Natural killer cell (primary cell): ENCODE data around the gene EPHA6. TPM values are rescaled to one million over a fixed set of nuclear protein-coding genes. Genes with fewer than 3 reads are reported as not detected.

Source experiments
- ATAC-seq, 3 donors: fragments of 150-1000 bp in 2 of 3; fragments of 200-7000 bp in 1 of 3; cut with Tn5 transposase; 1 replicate in 1 of 3; 2 replicates in 2 of 3; pipeline ENCODE4 v1.10.0; 2021; ENCODE audit warnings: mild to moderate bottlenecking in 2 of 3, moderate library complexity in 2 of 3
- DNase-seq, 2 donors: peaks; one replicate each; pipeline versions ENCODE4 v3.0.0 to v3.0.0-alpha.2; 2013 to 2021; ENCODE audit warnings: mixed read lengths in 1 of 2
- H3K27ac ChIP-seq: one replicate; pipeline ENCODE4 v1.5.1; 2013; ENCODE audit warnings: mild to moderate bottlenecking, low read length
- H3K27me3 ChIP-seq: one replicate; pipeline ENCODE4 v1.6.1; 2013; ENCODE audit warnings: low read length; ENCODE audit not compliant: control insufficient read depth, insufficient read depth
- H3K36me3 ChIP-seq: one replicate; pipeline ENCODE4 v1.6.1; 2013; ENCODE audit warnings: low read length; ENCODE audit not compliant: control insufficient read depth, insufficient read depth
- H3K4me1 ChIP-seq: one replicate; pipeline ENCODE4 v1.6.1; 2013; ENCODE audit warnings: low read length; ENCODE audit not compliant: control insufficient read depth, insufficient read depth
- H3K4me3 ChIP-seq: one replicate; pipeline ENCODE4 v1.5.1; 2013; ENCODE audit warnings: low read length
- H3K9me3 ChIP-seq: one replicate; pipeline ENCODE4 v1.6.1; 2013; ENCODE audit warnings: low read length; ENCODE audit not compliant: control insufficient read depth, insufficient read depth
- H3K27ac Mint-ChIP-seq, 2 donors: one replicate each; pipeline ENCODE4 v1.8.0; 2022; ENCODE audit warnings: mild to moderate bottlenecking in 2 of 2, mixed read lengths in 2 of 2, moderate library complexity in 1 of 2
- H3K27me3 Mint-ChIP-seq, 2 donors: one replicate each; pipeline ENCODE4 v1.8.0; 2022; ENCODE audit warnings: low read depth in 2 of 2, mixed read lengths in 2 of 2
- H3K36me3 Mint-ChIP-seq: one replicate; pipeline ENCODE4 v1.8.0; 2022; ENCODE audit warnings: mixed read lengths
- H3K4me1 Mint-ChIP-seq, 2 donors: one replicate each; pipeline ENCODE4 v1.8.0; 2022; ENCODE audit warnings: mixed read lengths in 2 of 2
- H3K4me3 Mint-ChIP-seq: one replicate; pipeline ENCODE4 v1.8.0; 2022; ENCODE audit warnings: mild to moderate bottlenecking, moderate library complexity, mixed read lengths
- H3K9me3 Mint-ChIP-seq, 2 donors: one replicate each; pipeline ENCODE4 v1.8.0; 2022; ENCODE audit warnings: mixed read lengths in 2 of 2
- WGBS: methylation state at CpG from one replicate; pipeline ENCODE4 v1.1.7; 2013; ENCODE audit warnings: missing lambda C conversion rate; ENCODE audit not compliant: insufficient coverage; 5-methylcytosine and 5-hydroxymethylcytosine counted together
- intact Hi-C: fragments of 100-400 bp; cut with micrococcal nuclease; formaldehyde crosslinking; loops from one replicate; pipeline ENCODE4 v1.14.2; 2022
- total RNA-seq, 4 donors: library from RNA; stranded (reverse); fragments of 120-200 nt in 1 of 4; gene quantifications; one replicate each; pipeline versions ENCODE4 v1.2.3 to v1.2.4, GENCODE V29; 2013 to 2022
- TF ChIP-seq, protein P1 (sequence below): fragments of 200-600 bp; IDR thresholded peaks from one replicate; pipeline ENCODE4 v1.8.0; 2022; ENCODE audit warnings: antibody characterized with exemption

The EPHA6 gene
- total RNA-seq, 3 donors from 2014 or later (not counting 1 experiment from before 2014, with no cell fraction given): not detected

- H3K9me3 ChIP-seq: no peaks in the 10 kb centered on the region
- no peak for ATAC-seq
- H3K4me3 Mint-ChIP-seq: no peak overlapping the region
- no peaks in the 10 kb centered on the region for H3K27me3 Mint-ChIP-seq
- H3K4me1 ChIP-seq: no peaks in the 10 kb centered on the region
- no peaks in the 10 kb centered on the region for H3K27me3 ChIP-seq
- TF ChIP-seq, protein P1, sequence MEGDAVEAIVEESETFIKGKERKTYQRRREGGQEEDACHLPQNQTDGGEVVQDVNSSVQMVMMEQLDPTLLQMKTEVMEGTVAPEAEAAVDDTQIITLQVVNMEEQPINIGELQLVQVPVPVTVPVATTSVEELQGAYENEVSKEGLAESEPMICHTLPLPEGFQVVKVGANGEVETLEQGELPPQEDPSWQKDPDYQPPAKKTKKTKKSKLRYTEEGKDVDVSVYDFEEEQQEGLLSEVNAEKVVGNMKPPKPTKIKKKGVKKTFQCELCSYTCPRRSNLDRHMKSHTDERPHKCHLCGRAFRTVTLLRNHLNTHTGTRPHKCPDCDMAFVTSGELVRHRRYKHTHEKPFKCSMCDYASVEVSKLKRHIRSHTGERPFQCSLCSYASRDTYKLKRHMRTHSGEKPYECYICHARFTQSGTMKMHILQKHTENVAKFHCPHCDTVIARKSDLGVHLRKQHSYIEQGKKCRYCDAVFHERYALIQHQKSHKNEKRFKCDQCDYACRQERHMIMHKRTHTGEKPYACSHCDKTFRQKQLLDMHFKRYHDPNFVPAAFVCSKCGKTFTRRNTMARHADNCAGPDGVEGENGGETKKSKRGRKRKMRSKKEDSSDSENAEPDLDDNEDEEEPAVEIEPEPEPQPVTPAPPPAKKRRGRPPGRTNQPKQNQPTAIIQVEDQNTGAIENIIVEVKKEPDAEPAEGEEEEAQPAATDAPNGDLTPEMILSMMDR: no peak
- DNase-seq: no peak
- H3K4me3 ChIP-seq: no peak overlapping the region
- no peaks in the 10 kb centered on the region for H3K36me3 ChIP-seq
- H3K27ac ChIP-seq: no peak overlapping the region
- intact Hi-C loops: no loop called here
- H3K4me1 Mint-ChIP-seq: no peaks in the 10 kb centered on the region
- H3K27ac Mint-ChIP-seq: no peak overlapping the region
- peaks cover 16 to 22% of the 10 kb centered on the region in 2 donors for H3K9me3 Mint-ChIP-seq
- H3K36me3 Mint-ChIP-seq: no peaks in the 10 kb centered on the region
Observed at GRCh38 chr3:97235611-97236315, 421.4 kb downstream of the EPHA6 start.

GRCh38 chr3:97241417-97241816, 427.0 kb downstream of the EPHA6 start:
- Histone ChIP-seq H3K9me3 (no peaks in the 10 kb centered on the region), H3K27ac (no peak overlapping the region), H3K36me3 (no peaks in the 10 kb centered on the region), H3K4me3 (no peak overlapping the region), H3K4me1 (no peaks in the 10 kb centered on the region), H3K27me3 (no peaks in the 10 kb centered on the region)
- WGBS: no CpG with 5 or more reads among the region's 1 CpG
- Mint-ChIP-seq H3K27me3 (no peaks in the 10 kb centered on the region), H3K36me3 (no peaks in the 10 kb centered on the region), H3K4me1 (no peaks in the 10 kb centered on the region), H3K27ac (no peak overlapping the region), H3K9me3 (peaks cover 2 to 3% of the 10 kb centered on the region in 2 donors), H3K4me3 (no peak overlapping the region)
- intact Hi-C loops: no loop called here
- TF ChIP-seq, protein P1: no peak
- ATAC-seq (no peak), DNase-seq (no peak)

DNA sequence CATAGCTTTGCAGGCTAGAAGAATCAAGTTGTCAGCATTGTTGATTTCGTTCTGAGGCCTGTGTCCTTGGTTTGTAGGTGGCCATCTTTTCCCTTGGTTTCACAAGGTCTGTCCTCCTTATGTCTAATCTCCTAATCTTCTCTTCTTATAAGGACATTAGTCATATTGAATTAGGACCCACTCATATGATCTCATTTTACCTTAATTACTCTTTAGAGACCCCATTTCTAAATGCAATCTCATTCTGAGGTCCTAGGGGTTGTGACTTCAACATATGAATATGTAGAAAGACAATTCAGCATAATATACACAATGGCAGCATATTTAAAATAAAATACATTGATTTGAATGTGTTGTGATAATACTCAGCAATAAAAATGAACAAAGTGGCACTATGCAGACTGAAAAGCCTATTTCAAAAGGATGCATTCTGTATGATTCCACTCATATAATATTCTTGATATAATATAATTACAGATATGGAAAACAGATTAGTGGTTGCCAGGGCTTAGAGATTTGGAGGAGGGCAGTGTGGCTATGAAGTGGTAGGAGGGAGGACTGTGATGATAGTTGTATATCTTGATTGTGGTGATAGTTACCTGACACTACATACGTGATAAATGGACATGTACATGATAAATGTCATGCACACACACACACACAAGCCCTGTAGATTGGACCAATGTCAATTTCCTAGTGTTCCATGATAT, 431.0 kb downstream of the EPHA6 start:
- TF ChIP-seq, protein P1: no peak
- WGBS: 52% methylated on average over 2 of the region's 2 CpGs

More for the DNA sequence above, 431.0 kb downstream of the EPHA6 start:
- Histone ChIP-seq H3K27ac (no peak overlapping the region), H3K9me3 (no peaks in the 10 kb centered on the region), H3K4me3 (no peak overlapping the region), H3K4me1 (no peaks in the 10 kb centered on the region), H3K36me3 (no peaks in the 10 kb centered on the region), H3K27me3 (no peaks in the 10 kb centered on the region)
- Mint-ChIP-seq H3K36me3 (no peaks in the 10 kb centered on the region), H3K27me3 (no peaks in the 10 kb centered on the region), H3K27ac (no peak overlapping the region), H3K9me3 (peaks cover 4 to 8% of the 10 kb centered on the region in 2 donors), H3K4me3 (no peak overlapping the region), H3K4me1 (no peaks in the 10 kb centered on the region)
- intact Hi-C loops: no loop called here
- DNase-seq: no peak
- ATAC-seq: no peak
